Natural killer cell (primary cell): Measurements from ENCODE around the gene SLC35F5. TPM values are rescaled to one million over a fixed set of nuclear protein-coding genes. Genes with fewer than 3 reads are reported as not detected.
"Not testable (repeated sequence)": the region's sequence is repeated elsewhere in the genome, so short reads cannot be mapped to it uniquely, and the experiment has no call there.

ENCODE experiments used
- ATAC-seq, 3 donors: fragments of 150-1000 bp in 2 of 3; fragments of 200-7000 bp in 1 of 3; cut with Tn5 transposase; 1 replicate in 1 of 3; 2 replicates in 2 of 3; pipeline ENCODE4 v1.10.0; 2021; ENCODE audit warnings: mild to moderate bottlenecking in 2 of 3, moderate library complexity in 2 of 3
- DNase-seq, 2 donors: peaks; one replicate each; pipeline versions ENCODE4 v3.0.0 to v3.0.0-alpha.2; 2013 to 2021; ENCODE audit warnings: mixed read lengths in 1 of 2
- H3K27ac ChIP-seq: one replicate; pipeline ENCODE4 v1.5.1; 2013; ENCODE audit warnings: mild to moderate bottlenecking, low read length
- H3K27me3 ChIP-seq: one replicate; pipeline ENCODE4 v1.6.1; 2013; ENCODE audit warnings: low read length; ENCODE audit not compliant: control insufficient read depth, insufficient read depth
- H3K36me3 ChIP-seq: one replicate; pipeline ENCODE4 v1.6.1; 2013; ENCODE audit warnings: low read length; ENCODE audit not compliant: control insufficient read depth, insufficient read depth
- H3K4me1 ChIP-seq: one replicate; pipeline ENCODE4 v1.6.1; 2013; ENCODE audit warnings: low read length; ENCODE audit not compliant: control insufficient read depth, insufficient read depth
- H3K4me3 ChIP-seq: one replicate; pipeline ENCODE4 v1.5.1; 2013; ENCODE audit warnings: low read length
- H3K9me3 ChIP-seq: one replicate; pipeline ENCODE4 v1.6.1; 2013; ENCODE audit warnings: low read length; ENCODE audit not compliant: control insufficient read depth, insufficient read depth
- H3K27ac Mint-ChIP-seq, 2 donors: one replicate each; pipeline ENCODE4 v1.8.0; 2022; ENCODE audit warnings: mild to moderate bottlenecking in 2 of 2, mixed read lengths in 2 of 2, moderate library complexity in 1 of 2
- H3K27me3 Mint-ChIP-seq, 2 donors: one replicate each; pipeline ENCODE4 v1.8.0; 2022; ENCODE audit warnings: low read depth in 2 of 2, mixed read lengths in 2 of 2
- H3K36me3 Mint-ChIP-seq: one replicate; pipeline ENCODE4 v1.8.0; 2022; ENCODE audit warnings: mixed read lengths
- H3K4me1 Mint-ChIP-seq, 2 donors: one replicate each; pipeline ENCODE4 v1.8.0; 2022; ENCODE audit warnings: mixed read lengths in 2 of 2
- H3K4me3 Mint-ChIP-seq: one replicate; pipeline ENCODE4 v1.8.0; 2022; ENCODE audit warnings: mild to moderate bottlenecking, moderate library complexity, mixed read lengths
- H3K9me3 Mint-ChIP-seq, 2 donors: one replicate each; pipeline ENCODE4 v1.8.0; 2022; ENCODE audit warnings: mixed read lengths in 2 of 2
- CTCF ChIP-seq: fragments of 200-600 bp; IDR thresholded peaks from one replicate; pipeline ENCODE4 v1.8.0; 2022; ENCODE audit warnings: antibody characterized with exemption
- WGBS: methylation state at CpG from one replicate; pipeline ENCODE4 v1.1.7; 2013; ENCODE audit warnings: missing lambda C conversion rate; ENCODE audit not compliant: insufficient coverage; 5-methylcytosine and 5-hydroxymethylcytosine counted together
- intact Hi-C: fragments of 100-400 bp; cut with micrococcal nuclease; formaldehyde crosslinking; loops from one replicate; pipeline ENCODE4 v1.14.2; 2022
- total RNA-seq, 4 donors: library from RNA; stranded (reverse); fragments of 120-200 nt in 1 of 4; gene quantifications; one replicate each; pipeline versions ENCODE4 v1.2.3 to v1.2.4, GENCODE V29; 2013 to 2022

The SLC35F5 gene
- total RNA-seq, 3 donors from 2014 or later (not counting 1 experiment from before 2014, with no cell fraction given) = 42.0 to 48.9 (median 42.3) TPM

GRCh38 chr2:113676623-113677266 is 79.7 kb downstream of the SLC35F5 start:
- H3K27me3 ChIP-seq = no peaks in the 10 kb centered on the region
- Mint-ChIP-seq H3K27ac (no peak overlapping the region), H3K27me3 (peaks cover 3 to 6% of the 10 kb centered on the region in 2 donors), H3K4me3 (no peak overlapping the region), H3K9me3 (no peaks in the 10 kb centered on the region), H3K36me3 (no peaks in the 10 kb centered on the region), H3K4me1 (peaks cover 19 to 23% of the 10 kb centered on the region in 2 donors)
- ATAC-seq (no peak), DNase-seq (no peak)
- WGBS = 85% methylated on average over 4 of the region's 4 CpGs
- no peaks in the 10 kb centered on the region for H3K36me3 ChIP-seq
- H3K4me3 ChIP-seq = no peak overlapping the region
- H3K27ac ChIP-seq = no peak overlapping the region
- H3K9me3 ChIP-seq = no peaks in the 10 kb centered on the region
- no peak for TF ChIP-seq CTCF
- intact Hi-C loops = no loop called here
- peaks cover 6% of the 10 kb centered on the region for H3K4me1 ChIP-seq

GRCh38 chr2:113675875-113676274 is 80.6 kb downstream of the SLC35F5 start:
- Mint-ChIP-seq H3K4me1 (peaks cover 19 to 23% of the 10 kb centered on the region in 2 donors), H3K36me3 (no peaks in the 10 kb centered on the region), H3K4me3 (no peak overlapping the region), H3K9me3 (no peaks in the 10 kb centered on the region), H3K27ac (no peak overlapping the region), H3K27me3 (peaks cover 3 to 6% of the 10 kb centered on the region in 2 donors)
- H3K27ac ChIP-seq = no peak overlapping the region
- no peak overlapping the region for H3K4me3 ChIP-seq
- 93% methylated on average over 9 of the region's 9 CpGs for WGBS
- ATAC-seq = no peak
- no peaks in the 10 kb centered on the region for H3K36me3 ChIP-seq
- peaks cover 6% of the 10 kb centered on the region for H3K4me1 ChIP-seq
- H3K9me3 ChIP-seq = no peaks in the 10 kb centered on the region
- no peaks in the 10 kb centered on the region for H3K27me3 ChIP-seq
- intact Hi-C loops = no loop called here
- no peak for TF ChIP-seq CTCF
- DNase-seq = no peak

- intact Hi-C loops = no loop called here
- no peaks in the 10 kb centered on the region for H3K27me3 ChIP-seq
- no peak overlapping the region for H3K4me3 Mint-ChIP-seq
Observed at GRCh38 chr2:113672326-113672932, 84.0 kb downstream of the SLC35F5 start.

GRCh38 chr2:113669013-113669412 is 87.4 kb downstream of the SLC35F5 start:
- H3K9me3 Mint-ChIP-seq, H3K4me1 ChIP-seq, H3K27ac ChIP-seq, ATAC-seq, H3K9me3 ChIP-seq, DNase-seq, H3K27me3 Mint-ChIP-seq, H3K4me3 ChIP-seq, H3K27ac Mint-ChIP-seq, H3K4me1 Mint-ChIP-seq, H3K36me3 Mint-ChIP-seq, H3K4me3 Mint-ChIP-seq, intact Hi-C loops, H3K27me3 ChIP-seq, H3K36me3 ChIP-seq: not testable (repeated sequence)
- 97% methylated on average over 20 of the region's 21 CpGs for WGBS

More at GRCh38 chr2:113672326-113672932, 84.0 kb downstream of the SLC35F5 start:
- no peaks in the 10 kb centered on the region for H3K9me3 ChIP-seq
- H3K27ac Mint-ChIP-seq = no peak overlapping the region
- WGBS = 79% methylated on average over 7 of the region's 7 CpGs
- no peak overlapping the region for H3K4me3 ChIP-seq
- H3K27me3 Mint-ChIP-seq = peaks cover 3 to 6% of the 10 kb centered on the region in 2 donors
- no peaks in the 10 kb centered on the region for H3K36me3 ChIP-seq
- H3K4me1 Mint-ChIP-seq = peaks cover 0 to 3% of the 10 kb centered on the region in 2 donors
- no peak overlapping the region for H3K27ac ChIP-seq
- no peak for TF ChIP-seq CTCF
- ATAC-seq = no peak
- DNase-seq = no peak
- H3K36me3 Mint-ChIP-seq = no peaks in the 10 kb centered on the region
- H3K9me3 Mint-ChIP-seq = no peaks in the 10 kb centered on the region
- no peaks in the 10 kb centered on the region for H3K4me1 ChIP-seq

GRCh38 chr2:113664761-113665533 is 91.5 kb downstream of the SLC35F5 start:
- intact Hi-C loops, H3K4me3 ChIP-seq, H3K36me3 Mint-ChIP-seq, H3K36me3 ChIP-seq, DNase-seq, H3K4me1 ChIP-seq, H3K27me3 Mint-ChIP-seq, ATAC-seq, H3K27ac Mint-ChIP-seq, H3K9me3 ChIP-seq, H3K9me3 Mint-ChIP-seq, H3K4me3 Mint-ChIP-seq, H3K27ac ChIP-seq, H3K4me1 Mint-ChIP-seq, H3K27me3 ChIP-seq: not testable (repeated sequence)
- WGBS = 93% methylated on average over 3 of the region's 6 CpGs
